Spinal cord (tissue), 10 donors: ENCODE results near the gene FCRL5. TPM values are rescaled to one million over a fixed set of nuclear protein-coding genes. Genes with fewer than 3 reads are reported as not detected.

Experiments
- DNase-seq, 6 donors: peaks; one replicate each; pipeline versions ENCODE4 v3.0.0 to v3.0.0-alpha.2; 2013 to 2015; ENCODE audit warnings: low spot score in 6 of 6, low read depth in 4 of 6
- H3K27ac ChIP-seq: one replicate; pipeline ENCODE4 v1.5.1; 2013; ENCODE audit warnings: low read depth, low read length, control low read depth
- H3K27me3 ChIP-seq: one replicate; pipeline ENCODE4 v1.6.1; 2013; ENCODE audit warnings: low read length; ENCODE audit not compliant: control insufficient read depth, insufficient read depth
- H3K36me3 ChIP-seq: one replicate; pipeline ENCODE4 v1.6.1; 2013; ENCODE audit warnings: low read length; ENCODE audit not compliant: control insufficient read depth, insufficient read depth
- H3K4me1 ChIP-seq: one replicate; pipeline ENCODE4 v1.6.1; 2013; ENCODE audit warnings: low read length; ENCODE audit not compliant: control insufficient read depth, insufficient read depth
- H3K4me3 ChIP-seq: one replicate; pipeline ENCODE4 v1.5.1; 2013; ENCODE audit warnings: low read depth, low read length, control low read depth
- H3K9me3 ChIP-seq: one replicate; pipeline ENCODE4 v1.6.1; 2013; ENCODE audit warnings: low read length; ENCODE audit not compliant: control insufficient read depth, insufficient read depth
- WGBS: methylation state at CpG from one replicate; pipeline ENCODE4 v1.1.5; 2013; ENCODE audit warnings: missing lambda C conversion rate; ENCODE audit not compliant: insufficient coverage; 5-methylcytosine and 5-hydroxymethylcytosine counted together
- long read RNA-seq, 4 donors: transcript quantifications; one replicate each; lab custom pipeline, GENCODE V29; 2026
- polyA plus RNA-seq, 2 donors: library from polyadenylated mRNA; unstranded; fragments of 120-200 nt; gene quantifications; one replicate each; pipeline ENCODE4 v1.2.1, GENCODE V29; 2013; ENCODE audit not compliant: insufficient read length in 2 of 2
- total RNA-seq, 2 donors: library from RNA; depleted of rRNA in 1 of 2; stranded (reverse); fragments of 120-200 nt in 1 of 2; fragments of >200 nt in 1 of 2; gene quantifications; one replicate each; pipeline versions ENCODE4 v1.2.3 to v1.2.4, GENCODE V29; 2013 to 2014
- donor health status: healthy.

FCRL5 gene
- total RNA-seq (under 1 TPM in 1 of 2 donors, not detected in 1; 0.20 TPM), polyA plus RNA-seq (not detected)
- long read RNA-seq, donor 1 = 0 reads
- long read RNA-seq, donor 2 = 0 reads
- long read RNA-seq, donor 3 = 0 reads
- long read RNA-seq, donor 4 = 0 reads

DNA sequence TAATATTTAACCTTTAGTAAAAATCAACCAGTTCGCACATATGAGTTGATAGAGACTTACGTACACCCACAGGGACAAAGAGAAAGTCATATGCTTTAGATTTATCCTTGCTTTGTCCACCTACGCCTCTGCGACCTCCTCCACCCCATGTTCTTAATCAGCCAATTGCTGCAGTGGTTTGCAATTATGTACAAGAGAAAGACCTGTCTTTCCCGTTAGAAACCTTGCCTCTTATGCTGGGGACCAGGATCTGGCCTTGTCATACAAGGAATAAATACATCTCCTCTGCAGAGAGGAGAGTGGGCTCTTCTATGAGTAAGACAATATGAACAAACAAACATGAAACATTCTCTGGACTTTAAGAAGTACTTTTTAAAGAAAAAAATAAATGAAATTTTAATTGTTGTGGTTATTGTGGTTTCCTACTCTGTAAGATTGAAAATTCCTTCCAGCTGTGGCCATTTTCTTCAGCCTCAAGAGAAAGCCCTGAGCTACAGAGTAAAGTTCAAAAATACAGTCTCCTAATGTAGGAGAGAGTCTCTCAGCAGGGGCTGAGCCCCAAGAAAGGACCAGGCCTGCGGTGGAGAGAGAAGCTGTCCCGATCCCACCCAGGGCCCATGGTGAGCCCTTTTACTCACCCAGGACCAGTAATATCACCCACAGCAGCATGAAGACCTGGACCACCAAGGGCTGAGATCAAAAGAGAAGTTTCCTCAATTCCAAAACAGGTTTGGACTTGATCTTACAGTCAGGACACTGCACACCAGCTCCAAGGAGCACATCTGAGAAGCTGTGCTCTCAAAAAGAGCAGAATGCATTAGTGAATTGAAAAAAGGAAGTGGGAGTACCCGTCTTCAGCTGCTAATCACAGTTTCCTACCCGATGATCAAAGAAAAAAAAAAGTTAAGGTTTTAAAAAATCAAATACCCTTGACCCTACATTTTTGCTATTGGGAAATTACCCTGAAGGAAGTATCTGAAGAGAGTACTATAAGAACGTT lies at the start of gene FCRL5:
Gene FCRL5, minus strand, starts transcription at position 822 of the 1,000 bp plus-strand sequence. Its CDS starts 153 bp downstream, at position 669.
- WGBS = 87% methylated on average over 3 of the region's 10 CpGs
- Histone ChIP-seq H3K27ac (no peak within 1 kb of the TSS), H3K4me1 (no peaks in the 10 kb centered on the region), H3K9me3 (no peaks in the 10 kb centered on the region), H3K36me3 (no peaks in the 10 kb centered on the region), H3K27me3 (no peaks in the 10 kb centered on the region), H3K4me3 (no peak within 1 kb of the TSS)
- DNase-seq = no peak

DNA sequence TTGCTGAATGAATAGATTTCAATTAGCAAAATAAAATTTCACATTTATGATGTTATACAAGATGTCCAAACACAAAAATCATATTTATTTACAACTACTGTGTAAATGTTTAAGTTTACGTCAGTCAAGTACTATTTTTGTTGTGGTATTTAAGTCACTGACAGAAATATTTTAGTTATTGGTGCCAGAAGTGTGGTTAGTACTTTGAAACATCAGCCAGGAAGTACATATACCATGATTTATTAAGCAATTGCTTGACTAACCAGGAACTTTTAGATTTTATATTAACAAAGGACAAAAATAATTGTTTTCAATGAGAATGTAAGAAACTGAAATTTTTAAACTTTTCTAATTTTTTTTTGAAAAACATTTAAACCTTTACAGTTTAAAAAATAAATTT lies 47.9 kb upstream of the FCRL5 start:
- Histone ChIP-seq H3K27ac (no peak overlapping the region), H3K4me3 (no peak overlapping the region), H3K36me3 (no peaks in the 10 kb centered on the region), H3K9me3 (no peaks in the 10 kb centered on the region), H3K27me3 (no peaks in the 10 kb centered on the region), H3K4me1 (no peaks in the 10 kb centered on the region)
- no CpG with 5 or more reads among the region's 1 CpG for WGBS
- DNase-seq = no peak

DNA sequence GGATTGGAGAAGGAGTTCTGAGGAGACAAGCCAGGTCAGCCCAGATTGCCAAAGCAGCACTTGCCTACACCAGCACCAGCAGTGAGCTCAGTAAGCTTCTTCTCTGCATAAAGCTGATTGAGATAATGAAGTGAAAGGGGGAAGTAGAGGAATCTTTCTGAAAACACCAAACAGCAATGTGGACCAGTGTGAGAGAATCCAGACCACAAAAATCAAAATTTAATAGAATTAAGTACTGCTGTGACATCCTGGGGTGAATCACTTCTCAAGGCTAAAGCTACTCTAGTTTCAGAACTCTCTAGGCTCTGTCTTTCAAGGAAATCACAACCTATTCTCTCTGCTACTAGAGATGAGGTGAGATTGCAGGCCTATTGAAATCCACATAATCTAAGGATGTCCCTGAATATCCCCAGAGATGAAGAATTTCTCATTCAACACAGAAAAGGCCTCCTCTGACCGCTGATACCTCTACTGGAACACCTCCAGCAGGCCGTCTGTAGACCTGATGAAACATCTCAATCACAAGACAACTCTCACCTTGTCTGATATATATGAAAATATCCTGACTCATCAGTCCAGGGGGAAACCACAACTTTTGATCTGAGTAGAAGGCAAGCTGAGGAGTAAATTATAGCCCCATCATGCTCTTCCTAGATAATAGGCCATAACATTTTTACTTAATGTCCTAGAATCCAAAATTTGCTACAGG lies 45.8 kb upstream of the FCRL5 start, which contains the start of gene FCRL4:
Gene FCRL4, minus strand, starts transcription at position 127 of the 709 bp plus-strand sequence. CDS start 141 bp downstream, outside the sequence.
- H3K27me3 ChIP-seq = no peaks in the 10 kb centered on the region
- DNase-seq = no peak
- H3K9me3 ChIP-seq = no peaks in the 10 kb centered on the region
- H3K4me3 ChIP-seq = no peak within 1 kb of the TSS
- WGBS = no CpG with 5 or more reads among the region's 2 CpGs
- H3K36me3 ChIP-seq = no peaks in the 10 kb centered on the region
- no peak within 1 kb of the TSS for H3K27ac ChIP-seq
- no peaks in the 10 kb centered on the region for H3K4me1 ChIP-seq

DNA sequence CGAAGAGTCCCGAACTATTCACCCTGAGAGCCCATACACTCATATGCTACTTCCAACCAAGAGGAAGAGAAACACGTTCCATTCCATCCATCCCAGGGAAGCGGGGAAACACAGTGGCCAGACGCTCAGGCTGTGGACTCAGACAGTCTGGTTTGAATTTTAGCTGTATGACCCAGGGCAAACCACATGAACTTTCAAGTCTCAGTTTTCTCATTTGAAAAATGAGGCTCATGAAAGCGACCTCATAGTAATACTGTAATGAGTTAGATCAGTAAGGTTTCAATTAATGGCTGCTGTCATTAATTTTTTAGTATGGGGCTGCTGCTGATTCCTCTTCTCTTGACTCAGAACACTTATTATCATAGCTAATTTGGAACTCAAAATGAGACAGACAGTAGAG lies 44.1 kb upstream of the FCRL5 start:
- Histone ChIP-seq H3K4me3 (no peak overlapping the region), H3K9me3 (no peaks in the 10 kb centered on the region), H3K36me3 (no peaks in the 10 kb centered on the region), H3K4me1 (no peaks in the 10 kb centered on the region), H3K27me3 (no peaks in the 10 kb centered on the region), H3K27ac (no peak overlapping the region)
- 94% methylated on average over 3 of the region's 6 CpGs for WGBS
- DNase-seq = no peak

DNA sequence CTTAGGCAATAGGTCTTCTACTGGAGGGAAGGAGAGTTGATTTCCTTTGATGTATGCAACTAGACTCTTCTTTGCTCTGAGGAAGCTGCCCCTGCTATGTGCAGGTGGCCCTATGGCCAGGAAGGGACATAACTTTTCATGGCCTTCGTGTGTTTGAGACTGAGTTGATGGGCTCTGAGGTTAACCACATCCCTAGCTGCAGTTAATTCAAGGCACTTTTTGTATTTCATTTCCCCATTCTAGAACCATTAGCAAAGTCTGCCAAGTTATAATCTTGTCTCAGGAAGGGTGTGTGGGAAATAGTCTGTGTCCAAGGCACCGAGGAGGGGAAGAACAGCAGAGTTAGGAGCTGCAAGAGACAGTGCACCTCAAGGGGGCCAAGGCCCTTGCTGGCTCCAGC lies 43.0 kb upstream of the FCRL5 start:
- WGBS = 50% methylated on average over 1 of the region's 2 CpGs
- no peaks in the 10 kb centered on the region for H3K4me1 ChIP-seq
- no peak for DNase-seq

DNA sequence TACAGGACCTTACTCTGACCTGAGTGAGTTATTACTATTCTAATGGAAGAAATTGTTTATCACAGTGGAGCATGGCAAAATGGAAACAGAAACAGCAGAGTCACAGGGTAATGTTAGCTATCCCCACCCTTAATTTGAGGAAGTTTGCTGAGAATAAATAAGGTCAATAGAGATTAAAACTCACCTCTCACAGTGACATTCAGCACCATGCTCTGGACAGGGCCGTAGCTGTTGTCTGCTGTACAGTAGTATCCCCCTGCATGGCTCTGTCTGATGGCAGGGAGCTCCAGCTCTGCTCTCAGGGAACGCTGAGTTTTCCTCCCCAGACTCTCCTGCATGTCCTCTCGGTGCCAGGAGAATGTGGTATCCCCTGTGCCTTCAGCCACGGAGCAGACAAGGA lies 33.7 kb upstream of the FCRL5 start:
- WGBS = 49% methylated on average over 4 of the region's 4 CpGs
- DNase-seq = no peak
- Histone ChIP-seq H3K36me3 (no peaks in the 10 kb centered on the region), H3K4me3 (no peak overlapping the region), H3K27ac (no peak overlapping the region), H3K9me3 (no peaks in the 10 kb centered on the region), H3K27me3 (no peaks in the 10 kb centered on the region), H3K4me1 (no peaks in the 10 kb centered on the region)

More for the DNA sequence above, 43.0 kb upstream of the FCRL5 start:
- H3K36me3 ChIP-seq = no peaks in the 10 kb centered on the region
- H3K9me3 ChIP-seq = no peaks in the 10 kb centered on the region
- H3K27ac ChIP-seq = no peak overlapping the region
- H3K27me3 ChIP-seq = no peaks in the 10 kb centered on the region
- no peak overlapping the region for H3K4me3 ChIP-seq

DNA sequence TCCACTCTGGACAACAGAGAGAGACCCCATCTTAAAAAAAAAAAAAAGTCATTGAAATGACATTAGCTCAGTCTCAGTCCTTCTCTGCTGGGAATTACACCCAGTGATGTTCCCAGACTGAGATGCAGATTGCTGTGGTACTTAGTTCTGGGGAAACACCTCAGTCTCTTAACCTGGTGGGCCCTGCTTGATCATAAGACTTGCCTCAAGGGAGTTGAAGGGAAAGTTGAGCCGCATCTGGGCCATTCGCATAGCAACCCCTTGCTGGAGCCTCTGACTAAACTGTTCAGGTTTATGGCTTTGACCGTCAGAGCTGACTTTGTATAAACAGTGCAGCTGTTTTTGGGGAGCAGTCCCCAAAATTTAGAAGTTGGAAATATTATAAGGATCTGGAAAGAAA lies 32.2 kb upstream of the FCRL5 start:
- Histone ChIP-seq H3K27ac (no peak overlapping the region), H3K27me3 (no peaks in the 10 kb centered on the region), H3K36me3 (no peaks in the 10 kb centered on the region), H3K4me1 (no peaks in the 10 kb centered on the region), H3K9me3 (no peaks in the 10 kb centered on the region), H3K4me3 (no peak overlapping the region)
- DNase-seq = no peak
- 100% methylated on average over 3 of the region's 3 CpGs for WGBS

DNA sequence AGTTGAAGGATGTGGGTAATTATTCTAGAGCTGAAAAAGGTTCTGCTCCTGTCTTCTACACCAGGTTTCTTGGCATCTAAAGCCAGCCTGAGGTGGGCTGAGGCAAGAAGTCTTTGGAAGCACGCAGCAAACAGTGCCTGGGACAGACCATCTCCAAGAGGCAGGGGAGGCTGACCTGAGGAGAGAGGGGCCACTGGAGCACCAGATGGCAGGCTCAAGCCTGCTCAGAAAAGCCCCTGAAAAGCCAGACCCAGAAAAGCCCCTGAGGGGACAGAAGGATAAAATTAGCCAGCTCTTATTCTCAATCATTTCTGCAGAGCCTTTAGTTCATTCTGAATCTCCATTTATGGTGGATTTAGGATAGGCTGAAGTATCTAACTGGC lies 28.5 kb upstream of the FCRL5 start:
- H3K4me3 ChIP-seq = no peak overlapping the region
- no peak for DNase-seq
- H3K36me3 ChIP-seq = no peaks in the 10 kb centered on the region
- H3K9me3 ChIP-seq = no peaks in the 10 kb centered on the region
- H3K27me3 ChIP-seq = no peaks in the 10 kb centered on the region
- no peaks in the 10 kb centered on the region for H3K4me1 ChIP-seq
- 87% methylated on average over 1 of the region's 1 CpG for WGBS
- no peak overlapping the region for H3K27ac ChIP-seq

DNA sequence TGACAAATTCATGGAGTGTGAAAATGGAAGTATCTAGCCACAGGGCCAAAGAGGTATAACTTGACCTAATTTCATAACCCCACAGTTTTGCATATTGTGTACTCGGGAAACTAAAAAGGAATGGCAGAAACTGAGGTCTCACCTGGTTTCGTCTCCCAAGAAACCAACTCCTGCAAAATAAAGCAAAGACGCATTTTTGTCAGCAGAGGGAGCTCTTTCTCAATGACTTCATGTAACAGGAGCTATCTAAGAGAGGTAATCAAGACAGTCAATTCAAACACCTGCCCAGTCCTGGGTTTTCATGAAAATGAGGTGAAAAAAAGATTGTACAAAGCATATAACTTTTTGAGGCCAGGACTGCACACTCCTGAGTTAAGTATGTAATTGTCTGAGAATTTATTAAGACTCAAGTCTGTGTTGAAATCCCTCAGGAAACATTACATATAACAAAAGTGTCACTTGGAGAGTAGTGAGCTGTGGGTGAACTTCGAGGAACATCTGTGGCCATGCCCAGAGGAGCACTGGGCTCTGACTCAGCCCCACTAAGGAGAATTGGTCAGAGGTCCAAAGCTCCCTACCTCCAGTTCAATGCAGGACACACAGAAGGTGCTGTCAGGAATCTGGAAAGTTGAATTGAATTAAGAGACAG lies 28.0 kb upstream of the FCRL5 start:
- H3K9me3 ChIP-seq = no peaks in the 10 kb centered on the region
- H3K27me3 ChIP-seq = no peaks in the 10 kb centered on the region
- H3K4me1 ChIP-seq = no peaks in the 10 kb centered on the region
- peak; percentile 12 to 92 (median 56) for DNase-seq
- 15% methylated on average over 2 of the region's 4 CpGs for WGBS
- H3K36me3 ChIP-seq = no peaks in the 10 kb centered on the region
- no peak overlapping the region for H3K4me3 ChIP-seq
- no peak overlapping the region for H3K27ac ChIP-seq
